H1 (cell line): ENCODE data around the gene CTNNBL1. TPM values are rescaled to one million over a fixed set of nuclear protein-coding genes. Genes with fewer than 3 reads are reported as not detected.

ENCODE experiments used
- CTCF ChIA-PET: fragments of 300-600 bp; sonication (Branson Sonifier 250); formaldehyde crosslinking; loops from one replicate; lab custom pipeline; 2021; ENCODE audit not compliant: partially characterized antibody; lab: Charles Lee
- POLR2A ChIA-PET: fragments of 300-600 bp; sonication (Branson Sonifier 250); formaldehyde crosslinking; loops from one replicate; lab custom pipeline; 2021; ENCODE audit warnings: inconsistent platforms; ENCODE audit not compliant: partially characterized antibody; lab: Charles Lee
- DNase-seq, 2 experiments: peaks; one replicate each; pipeline versions ENCODE4 v3.0.0 to v3.0.0-alpha.2; 2010 to 2022; ENCODE audit warnings: low spot score in 2 of 2, low read depth in 1 of 2, mixed read lengths in 1 of 2
- FAIRE-seq: peaks from 2 replicates; lab custom pipeline; 2011; peaks lifted over from hg19 to GRCh38; lab: Jason Lieb, UNC
- H2AFZ ChIP-seq: 2 replicates; pipeline ENCODE4 v1.8.1; 2012; ENCODE audit warnings: low read length, inconsistent platforms
- H2AK5ac ChIP-seq: 2 replicates; pipeline ENCODE4 v1.6.1; 2013; ENCODE audit warnings: low read depth, low read length
- H2BK120ac ChIP-seq: replicated peaks from 2 replicates; pipeline ENCODE3; 2013; ENCODE audit warnings: low read depth, low read length, inconsistent platforms
- H2BK12ac ChIP-seq: 2 replicates; pipeline ENCODE4 v1.6.1; 2013; ENCODE audit warnings: low read depth, low read length
- H2BK15ac ChIP-seq: 2 replicates; pipeline ENCODE4 v1.6.1; 2013; ENCODE audit warnings: low read length
- H2BK20ac ChIP-seq: 2 replicates; pipeline ENCODE4 v1.6.1; 2013; ENCODE audit warnings: low read length
- H2BK5ac ChIP-seq: 2 replicates; pipeline ENCODE4 v1.6.1; 2013; ENCODE audit warnings: low read depth, low read length
- H3K14ac ChIP-seq: 2 replicates; pipeline ENCODE4 v1.6.1; 2013; ENCODE audit warnings: inconsistent platforms; ENCODE audit not compliant: insufficient read length
- H3K18ac ChIP-seq: 2 replicates; pipeline ENCODE4 v1.6.1; 2013; ENCODE audit warnings: low read length; ENCODE audit errors: extremely low read depth
- H3K23ac ChIP-seq: 2 replicates; pipeline ENCODE4 v1.6.1; 2013; ENCODE audit warnings: inconsistent platforms; ENCODE audit not compliant: insufficient read length
- H3K23me2 ChIP-seq: 2 replicates; pipeline ENCODE4 v1.6.1; 2013; ENCODE audit warnings: low read depth, low read length
- H3K27ac ChIP-seq: 2 replicates; pipeline ENCODE4 v1.6.1; 2011; ENCODE audit warnings: low read depth, low read length, inconsistent platforms
- H3K27me3 ChIP-seq, 4 experiments: replicated peaks in 1 of 4; 1 replicate in 1 of 4; 2 replicates in 3 of 4; pipeline versions ENCODE4 v1.6.1 to v1.8.1; 2011 to 2013; ENCODE audit warnings: low read length in 3 of 4, mild to moderate bottlenecking in 3 of 4, inconsistent platforms in 2 of 4, mixed read lengths in 2 of 4, moderate library complexity in 1 of 4; ENCODE audit not compliant: control insufficient read depth in 3 of 4, insufficient read depth in 3 of 4; ENCODE audit errors: extremely low read depth in 1 of 4
- H3K36me3 ChIP-seq, 4 experiments: 2 replicates each; pipeline versions ENCODE4 v1.6.1 to v1.8.1; 2011 to 2013; ENCODE audit warnings: mild to moderate bottlenecking in 4 of 4, low read length in 3 of 4, moderate library complexity in 2 of 4, control low read depth in 1 of 4, inconsistent platforms in 1 of 4; ENCODE audit not compliant: insufficient read depth in 4 of 4, control insufficient read depth in 2 of 4
- H3K4ac ChIP-seq: replicated peaks from 2 replicates; pipeline ENCODE3; 2013; ENCODE audit warnings: low read length, low read depth, mixed read lengths, inconsistent platforms; ENCODE audit not compliant: insufficient read length
- H3K4me1 ChIP-seq, 4 experiments: replicated peaks in 1 of 4; 1 replicate in 1 of 4; 2 replicates in 3 of 4; pipeline versions ENCODE4 v1.6.1 to v1.8.1; 2011 to 2013; ENCODE audit warnings: low read length in 3 of 4, inconsistent platforms in 2 of 4, mixed read lengths in 1 of 4; ENCODE audit not compliant: insufficient read depth in 4 of 4, control insufficient read depth in 3 of 4
- H3K4me2 ChIP-seq, 2 experiments: 2 replicates each; pipeline versions ENCODE4 v1.6.1 to v1.8.1; 2011 to 2013; ENCODE audit warnings: low read depth in 2 of 2, low read length in 2 of 2, control low read depth in 1 of 2, inconsistent platforms in 1 of 2, mild to moderate bottlenecking in 1 of 2; ENCODE audit not compliant: insufficient read depth in 1 of 2
- H3K4me3 ChIP-seq, 4 experiments: fragments of 200-600, 300-600 bp in 1 of 4; sonication (generic), shearing (Covaris generic), sonication (Bioruptor Twin) in 1 of 4; 2 replicates each; pipeline versions ENCODE4 v1.5.1 to v1.8.1; 2011 to 2016; ENCODE audit warnings: low read length in 4 of 4, low read depth in 3 of 4, control low read depth in 2 of 4, inconsistent platforms in 2 of 4, mild to moderate bottlenecking in 2 of 4, mixed read lengths in 1 of 4, moderate library complexity in 1 of 4; ENCODE audit not compliant: insufficient read depth in 2 of 4; ENCODE audit errors: extremely low read depth in 1 of 4
- H3K56ac ChIP-seq: replicated peaks from 2 replicates; pipeline ENCODE3; 2013; ENCODE audit warnings: low read depth, mild to moderate bottlenecking, mixed read lengths, low read length, inconsistent platforms; ENCODE audit not compliant: insufficient read length
- H3K79me1 ChIP-seq: 2 replicates; pipeline ENCODE4 v1.6.1; 2013; ENCODE audit warnings: low read depth, low read length, control low read depth
- H3K79me2 ChIP-seq, 2 experiments: 2 replicates each; pipeline versions ENCODE4 v1.6.1 to v1.8.1; 2012 to 2013; ENCODE audit warnings: low read length in 2 of 2, mild to moderate bottlenecking in 2 of 2, inconsistent platforms in 1 of 2; ENCODE audit not compliant: insufficient read depth in 2 of 2, control insufficient read depth in 1 of 2
- H3K9ac ChIP-seq, 4 experiments: replicated peaks in 1 of 4; 1 replicate in 1 of 4; 2 replicates in 3 of 4; pipeline versions ENCODE4 v1.6.1 to v1.8.1; 2011 to 2013; ENCODE audit warnings: low read depth in 3 of 4, low read length in 3 of 4, control low read depth in 2 of 4, mild to moderate bottlenecking in 2 of 4, moderate library complexity in 2 of 4, inconsistent platforms in 1 of 4; ENCODE audit errors: extremely low read depth in 1 of 4
- H3K9me3 ChIP-seq, 2 experiments: 2 replicates each; pipeline versions ENCODE4 v1.6.1 to v1.8.1; 2012 to 2013; ENCODE audit warnings: mild to moderate bottlenecking in 2 of 2, moderate library complexity in 2 of 2, control low read depth in 1 of 2, inconsistent platforms in 1 of 2, low read depth in 1 of 2, low read length in 1 of 2, mixed read lengths in 1 of 2; ENCODE audit not compliant: insufficient read depth in 2 of 2
- H4K20me1 ChIP-seq, 2 experiments: replicated peaks in 1 of 2; 2 replicates each; pipeline versions ENCODE3 to v1.8.1; 2011 to 2013; ENCODE audit warnings: inconsistent platforms in 2 of 2, low read length in 2 of 2, mild to moderate bottlenecking in 1 of 2; ENCODE audit not compliant: insufficient read depth in 2 of 2, control insufficient read depth in 1 of 2
- H4K5ac ChIP-seq: 2 replicates; pipeline ENCODE4 v1.6.1; 2013; ENCODE audit warnings: low read length, low read depth, mixed read lengths, inconsistent platforms; ENCODE audit not compliant: insufficient read length
- H4K8ac ChIP-seq: 2 replicates; pipeline ENCODE4 v1.8.0; 2013; ENCODE audit warnings: mild to moderate bottlenecking, moderate library complexity, low read length, inconsistent platforms; ENCODE audit not compliant: insufficient read depth; ENCODE audit errors: extremely low read depth
- H4K91ac ChIP-seq: replicated peaks from 2 replicates; pipeline ENCODE3; 2013; ENCODE audit warnings: low read length, mixed read lengths, inconsistent platforms; ENCODE audit not compliant: insufficient read length
- SAP30 ChIP-seq: fragments of 300-600 bp; sonication (generic); IDR thresholded peaks from 2 replicates; pipeline ENCODE4 v1.7.1; 2012; ENCODE audit warnings: low read length, moderate library complexity, mild to moderate bottlenecking, inconsistent platforms; ENCODE audit not compliant: insufficient read depth, insufficient replicate concordance
- TAF7 ChIP-seq: optimal IDR thresholded peaks from 2 replicates; pipeline ENCODE3; 2011; ENCODE audit warnings: low read depth, mild to moderate bottlenecking, inconsistent platforms, low read length, moderate library complexity, borderline replicate concordance
- WGBS, 2 experiments: shearing (Covaris generic) in 1 of 2; methylation state at CpG; one replicate each; pipeline versions ENCODE4 v1.1.6 to v1.1.7; 2013 to 2015; ENCODE audit warnings: low lambda C conversion rate in 2 of 2, mixed read lengths in 2 of 2, inconsistent platforms in 1 of 2, low coverage in 1 of 2, missing lambda C conversion rate in 1 of 2; ENCODE audit not compliant: insufficient replicate concordance in 2 of 2, insufficient coverage in 1 of 2, insufficient read length in 1 of 2; ENCODE audit errors: extremely low coverage in 1 of 2, missing lambda C conversion rate in 1 of 2; 5-methylcytosine and 5-hydroxymethylcytosine counted together
- polyA plus RNA-seq, 7 experiments: library from polyadenylated mRNA; depleted of rRNA in 3 of 7; stranded (reverse) in 5 of 7; unstranded in 2 of 7; fragments of >200 nt in 5 of 7; fragments of 200-250 nt in 2 of 7; gene quantifications; 1 replicate in 5 of 7; 2 replicates in 1 of 7; 4 replicates in 1 of 7; pipeline versions ENCODE4 v1.2.1 to v1.2.3, GENCODE V29; 2011 to 2013; ENCODE audit warnings: missing spikeins in 2 of 7, mixed read lengths in 2 of 7
- total RNA-seq: library from RNA; stranded (reverse); fragmentation: NEBNext Ultra II Directional; extraction: Animal tissue kit (Norgen Biotek cat#: 25700); gene quantifications from 2 replicates; pipeline ENCODE4 v1.2.1, GENCODE V29; 2021

CTNNBL1 gene
- total and polyA plus RNA-seq, 2 of the 8 experiments (the other 6 are each of a cell fraction or from before 2014, with no cell fraction given): 19.6 to 81.6 TPM

DNA sequence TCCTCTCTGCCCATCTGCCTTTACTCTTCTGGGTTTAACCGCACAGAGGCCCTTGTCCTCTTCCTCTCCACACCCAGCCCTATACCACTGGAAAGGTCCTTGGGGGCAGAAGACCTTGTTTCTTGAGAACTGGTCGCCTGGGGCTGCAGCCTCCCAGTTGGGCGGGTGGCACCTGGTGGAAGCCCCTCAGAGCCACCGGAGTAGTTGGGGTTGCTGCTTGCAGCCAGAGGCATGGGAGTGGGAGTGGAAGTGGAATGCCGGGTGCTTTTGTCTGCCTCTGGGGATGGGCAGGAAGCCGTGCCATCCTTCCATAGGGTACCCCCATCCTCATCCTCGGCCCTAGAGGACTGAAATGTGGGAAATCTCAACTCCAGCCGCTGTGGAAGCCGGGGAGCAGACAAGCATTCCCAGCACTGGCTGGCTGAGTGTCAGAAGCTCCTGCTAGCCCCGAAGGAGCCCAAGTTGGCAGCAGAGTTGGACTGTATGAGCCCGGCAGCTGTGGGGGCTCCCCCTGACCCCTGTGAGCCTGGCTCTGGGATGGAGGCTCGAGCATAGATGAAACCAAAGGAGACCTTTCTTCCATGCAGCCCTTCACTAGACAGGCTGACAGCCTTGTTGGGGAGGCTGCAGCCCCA lies 210.3 kb downstream of the CTNNBL1 start:
- Histone ChIP-seq H2BK15ac (no peak overlapping the region), H2BK20ac (no peak overlapping the region), H2AK5ac (peak overlapping the region; percentile 82; the same call in 1 of the 2 replicates), H3K4me1 (peaks cover 8 to 27% (median 20%) of the 10 kb centered on the region in 4 experiments), H3K27ac (no peak overlapping the region), H3K18ac (no peak overlapping the region), H3K79me1 (no peaks in the 10 kb centered on the region), H3K79me2 (no peaks in the 10 kb centered on the region), H3K27me3 (no peaks in the 10 kb centered on the region; a peak in 2 of 7 replicates), H2BK5ac (no peak overlapping the region), H3K14ac (no peak overlapping the region), H3K9me3 (no peaks in the 10 kb centered on the region), H4K5ac (no peak overlapping the region), H3K56ac (no peak overlapping the region), H3K9ac (no peak overlapping the region), H3K23me2 (peaks cover 4% of the 10 kb centered on the region; the same call in 1 of the 2 replicates), H4K8ac (no peak overlapping the region), H3K4ac (no peak overlapping the region), H3K4me3 (no peak overlapping the region), H3K23ac (no peak overlapping the region), H3K36me3 (no peaks in the 10 kb centered on the region), H2AFZ (no peak overlapping the region), H2BK12ac (peak overlapping the region; percentile 71; the same call in 1 of the 2 replicates), H4K91ac (no peak overlapping the region), H3K4me2 (no peak overlapping the region), H4K20me1 (peaks cover 2 to 3% of the 10 kb centered on the region in 2 experiments), H2BK120ac (no peak overlapping the region)
- WGBS, 2 experiments: 84% methylated on average over 11 of the region's 12 CpGs; no CpG with 5 or more reads in 1 of the 2 experiments
- DNase-seq (no peak), FAIRE-seq (no peak)
- no peak for TF ChIP-seq TAF7
- no peak for TF ChIP-seq SAP30
- CTCF ChIA-PET: interaction anchor here (0.6 kb wide), 1 partner anchor 227 kb away, joined by 3 read pairs; no protein-coding TSS in a partner anchor
- POLR2A ChIA-PET: interaction anchor here (0.6 kb wide), 1 partner anchor 584 kb away, joined by 3 read pairs; no protein-coding TSS in a partner anchor
